Cardiac muscle cell (in vitro differentiated cells and primary cell): ENCODE measurements around the gene ENOX1. TPM values are rescaled to one million over a fixed set of nuclear protein-coding genes. Genes with fewer than 3 reads are reported as not detected.

ENCODE experiments used
- DNase-seq, 2 donors: peaks; one replicate each; pipeline versions ENCODE4 v3.0.0 to v3.0.0-alpha.2; 2010 to 2017; ENCODE audit warnings: low read depth in 1 of 2, low spot score in 1 of 2
- H3K27ac ChIP-seq: fragments of 200-600 bp; sonication (generic); 2 replicates; pipeline ENCODE4 v1.5.1; 2016
- H3K27me3 ChIP-seq: fragments of 200-600 bp; sonication (generic); 2 replicates; pipeline ENCODE4 v1.6.0; 2016; ENCODE audit warnings: control low read depth
- H3K36me3 ChIP-seq: fragments of 200-600 bp; sonication (generic); 2 replicates; pipeline ENCODE4 v1.5.1; 2016; ENCODE audit warnings: control low read depth
- H3K4me1 ChIP-seq: fragments of 200-600 bp; sonication (generic); 2 replicates; pipeline ENCODE4 v1.8.1; 2017; ENCODE audit warnings: low read depth, mild to moderate bottlenecking, mixed run types
- H3K4me3 ChIP-seq: fragments of 200-600 bp; sonication (generic); 2 replicates; pipeline ENCODE4 v1.5.1; 2016; ENCODE audit warnings: mild to moderate bottlenecking
- H3K9me3 ChIP-seq: fragments of 200-600 bp; sonication (generic); 2 replicates; pipeline ENCODE4 v1.5.1; 2017; ENCODE audit warnings: low read depth, mild to moderate bottlenecking, control low read depth
- CTCF ChIP-seq: IDR thresholded peaks from 2 replicates; pipeline ENCODE4 v1.5.1; 2012; ENCODE audit warnings: low read depth, mild to moderate bottlenecking, low read length
- polyA plus RNA-seq: library from polyadenylated mRNA; unstranded; fragments of >200 nt; fragmentation: Nextera tagmentation; extraction: Ambion mirVana; gene quantifications from 2 replicates; pipeline ENCODE4 v1.2.1, GENCODE V29; 2016
- total RNA-seq: library from RNA; depleted of rRNA; stranded (reverse); fragments of >200 nt; gene quantifications from 2 replicates; pipeline ENCODE4 v1.2.3, GENCODE V29; 2016

Gene ENOX1
- total and polyA plus RNA-seq, 2 experiments from 2014 or later: 2.0 to 5.1 TPM

GRCh38 chr13:43587376-43587775 is 199.4 kb downstream of the ENOX1 start:
- no peak overlapping the region for H3K27ac ChIP-seq
- no peaks in the 10 kb centered on the region for H3K4me1 ChIP-seq
- no peak overlapping the region for H3K4me3 ChIP-seq
- TF ChIP-seq CTCF: no peak
- H3K9me3 ChIP-seq: no peaks in the 10 kb centered on the region
- H3K36me3 ChIP-seq: no peaks in the 10 kb centered on the region
- H3K27me3 ChIP-seq: no peaks in the 10 kb centered on the region
- DNase-seq: no peak

- no peak for DNase-seq
- TF ChIP-seq CTCF: no peak
- Histone ChIP-seq H3K27me3 (no peaks in the 10 kb centered on the region), H3K36me3 (no peaks in the 10 kb centered on the region), H3K27ac (no peak overlapping the region), H3K4me3 (no peak overlapping the region), H3K4me1 (peaks cover 9% of the 10 kb centered on the region), H3K9me3 (no peaks in the 10 kb centered on the region)
Measured at GRCh38 chr13:43584751-43585150, 202.0 kb downstream of the ENOX1 start.

- TF ChIP-seq CTCF: no peak
- Histone ChIP-seq H3K9me3 (no peaks in the 10 kb centered on the region), H3K4me3 (no peak overlapping the region), H3K36me3 (no peaks in the 10 kb centered on the region), H3K27ac (no peak overlapping the region), H3K27me3 (no peaks in the 10 kb centered on the region), H3K4me1 (peaks cover 10% of the 10 kb centered on the region)
- DNase-seq: no peak
Measured at GRCh38 chr13:43583321-43583720, 203.5 kb downstream of the ENOX1 start.

- no peak for DNase-seq
- H3K27me3 ChIP-seq: no peaks in the 10 kb centered on the region
- no peak overlapping the region for H3K27ac ChIP-seq
- peaks cover 13% of the 10 kb centered on the region for H3K4me1 ChIP-seq
- H3K36me3 ChIP-seq: no peaks in the 10 kb centered on the region
- no peak overlapping the region for H3K4me3 ChIP-seq
- TF ChIP-seq CTCF: no peak
- H3K9me3 ChIP-seq: no peaks in the 10 kb centered on the region
Measured at GRCh38 chr13:43580280-43580679, 206.5 kb downstream of the ENOX1 start.

GRCh38 chr13:43579321-43579720 is 207.5 kb downstream of the ENOX1 start:
- Histone ChIP-seq H3K4me3 (no peak overlapping the region), H3K27me3 (no peaks in the 10 kb centered on the region), H3K27ac (no peak overlapping the region), H3K9me3 (no peaks in the 10 kb centered on the region), H3K36me3 (no peaks in the 10 kb centered on the region), H3K4me1 (peaks cover 22% of the 10 kb centered on the region)
- no peak for DNase-seq
- TF ChIP-seq CTCF: no peak

GRCh38 chr13:43574605-43575004 is 212.2 kb downstream of the ENOX1 start:
- peak in 1 of 2 donors; percentile 19 for DNase-seq
- TF ChIP-seq CTCF: no peak
- no peaks in the 10 kb centered on the region for H3K27me3 ChIP-seq

More at GRCh38 chr13:43574605-43575004, 212.2 kb downstream of the ENOX1 start:
- H3K9me3 ChIP-seq: no peaks in the 10 kb centered on the region
- peak overlapping the region; percentile 27 for H3K27ac ChIP-seq
- H3K36me3 ChIP-seq: no peaks in the 10 kb centered on the region
- no peak overlapping the region for H3K4me3 ChIP-seq
- peaks cover 29% of the 10 kb centered on the region for H3K4me1 ChIP-seq
